Measurements from ENCODE around the gene TMIGD1.

Gene TMIGD1

DNA sequence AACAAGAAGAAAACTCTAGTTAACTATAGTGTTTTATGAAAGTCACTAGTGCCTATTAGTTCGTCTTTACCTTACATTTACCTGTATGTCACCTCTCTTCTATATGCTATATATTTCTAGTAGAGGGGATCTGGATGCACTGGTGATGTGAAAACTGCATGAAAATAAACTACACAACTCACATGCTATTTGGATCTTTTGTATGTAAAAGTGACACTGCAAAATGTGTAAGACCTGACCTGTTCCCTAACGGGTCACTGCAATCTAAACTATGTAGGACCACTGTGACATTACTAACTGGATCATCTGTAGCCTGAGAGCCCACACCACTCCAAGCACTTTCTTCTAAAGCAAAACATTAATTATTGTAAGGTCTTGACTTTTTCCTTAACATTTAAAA lies 43.8 kb downstream of the TMIGD1 start:
- DNase-seq (ENCODE audit: low spot score) = no peak

DNA sequence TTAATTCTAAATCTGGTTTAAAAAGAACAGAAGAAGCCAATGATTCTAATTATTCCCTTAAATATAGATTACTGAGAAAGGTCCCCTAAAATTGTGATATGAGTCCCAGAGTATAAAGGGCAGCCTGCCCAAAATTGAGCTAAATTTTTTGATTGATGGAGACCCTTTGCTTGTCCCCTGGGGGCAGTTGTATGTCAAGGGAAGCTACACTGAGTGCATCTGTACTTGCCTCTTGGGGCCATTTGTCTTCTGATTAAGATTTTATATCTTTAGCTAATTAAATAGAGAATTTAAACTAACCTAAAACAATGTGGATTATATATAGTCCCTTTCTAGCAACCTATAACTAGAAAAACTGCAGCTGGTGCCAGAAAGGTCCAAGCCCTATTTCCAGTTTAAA lies 54.7 kb downstream of the TMIGD1 start:
- DNase-seq (ENCODE audit: low spot score) = no peak

DNA sequence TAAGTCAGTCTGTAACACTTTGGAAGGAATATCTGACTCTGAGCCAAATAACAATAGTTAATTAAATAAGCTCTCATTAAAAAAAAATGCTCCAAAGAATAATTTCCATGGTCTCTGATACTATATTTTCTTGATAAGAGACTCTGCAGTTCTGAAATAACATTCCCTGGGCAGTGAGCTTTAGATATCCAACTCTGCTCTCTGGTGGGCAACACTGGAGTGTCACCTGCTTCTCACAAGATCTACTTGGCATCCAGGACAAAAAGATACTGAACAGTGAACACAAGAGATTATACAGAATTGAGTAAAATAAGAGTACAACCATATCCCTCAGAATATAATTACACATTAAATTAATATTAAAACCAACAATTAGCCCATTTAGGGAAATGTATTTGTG lies 55.8 kb downstream of the TMIGD1 start:
- DNase-seq (ENCODE audit: low spot score) = no peak

DNA sequence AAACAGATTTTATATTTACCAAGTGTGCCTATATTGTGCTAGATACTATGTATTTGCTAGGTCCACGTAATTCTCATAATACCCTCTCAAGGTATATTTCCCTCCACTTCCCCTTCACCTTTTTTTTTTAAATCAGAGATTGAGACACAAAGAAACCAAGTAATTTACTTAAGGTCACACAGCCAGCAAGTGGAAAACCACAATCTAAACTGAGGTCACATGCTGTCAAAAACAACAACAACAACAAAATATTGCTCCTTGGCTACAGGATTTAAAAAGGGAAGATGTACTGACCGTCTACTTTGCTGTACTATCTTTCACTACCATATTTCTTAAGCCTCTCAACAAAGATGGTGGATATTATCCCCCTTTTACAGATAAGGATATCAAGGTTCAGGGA lies 57.9 kb downstream of the TMIGD1 start:
- no peak for DNase-seq (ENCODE audit: low spot score)

DNA sequence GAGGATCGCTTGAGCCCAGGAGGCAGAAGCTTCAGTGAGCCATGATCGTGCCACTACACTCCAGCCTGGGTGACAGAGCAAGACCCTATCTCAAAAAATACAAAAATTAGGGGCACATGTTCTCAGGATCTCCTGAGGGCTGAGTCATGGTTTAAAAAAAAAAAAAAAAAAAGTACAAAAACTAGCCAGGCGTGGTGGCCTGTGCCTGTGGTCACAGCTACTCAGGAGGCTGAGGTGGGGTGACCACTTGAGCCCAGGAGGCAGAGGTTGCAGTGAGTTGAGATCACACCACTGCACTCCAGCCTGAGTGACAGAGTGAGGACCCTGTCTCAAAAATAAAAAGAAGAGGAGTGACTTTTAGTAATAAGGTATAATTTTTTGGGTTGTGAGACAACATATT lies 59.0 kb downstream of the TMIGD1 start:
- no peak for DNase-seq (ENCODE audit: low spot score)

DNA sequence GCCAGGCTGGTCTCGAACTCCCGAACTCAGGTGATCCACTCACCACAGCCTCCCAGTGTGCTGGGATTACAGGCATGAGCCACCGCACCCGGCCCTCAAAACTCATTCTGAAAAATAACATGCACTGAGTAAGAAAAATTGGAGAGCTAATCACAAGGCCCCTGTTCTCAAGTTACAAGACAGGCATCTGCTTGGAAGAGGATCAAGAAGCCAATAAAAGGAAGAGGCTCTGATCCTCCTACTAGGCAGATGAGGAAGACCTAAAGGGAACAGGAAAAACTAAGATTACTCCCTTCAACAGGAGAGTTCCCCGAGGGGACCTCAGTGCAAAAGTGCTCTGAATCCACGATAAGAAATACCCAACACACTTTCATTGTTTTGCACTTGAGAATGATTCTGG lies 60.5 kb downstream of the TMIGD1 start:
- DNase-seq (ENCODE audit: low spot score) = no peak

DNA sequence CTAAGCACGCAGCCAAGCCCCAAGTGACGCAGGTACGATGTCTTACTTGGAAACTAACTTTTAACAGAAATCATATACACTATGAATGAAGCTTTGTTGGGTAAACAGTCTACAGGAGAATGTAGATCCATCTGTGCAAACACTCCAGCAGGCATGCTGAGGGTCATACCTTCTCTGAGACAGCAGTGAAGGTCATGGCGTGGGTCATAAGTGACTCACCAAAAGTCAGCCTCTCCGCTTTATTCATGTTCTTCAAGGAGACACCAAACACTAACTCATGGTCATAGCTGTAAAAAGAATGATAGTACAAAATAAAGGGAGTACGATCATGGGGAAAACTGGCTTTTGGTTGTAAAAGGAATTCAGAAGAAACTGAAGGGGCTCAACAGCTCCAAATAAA lies 62.8 kb downstream of the TMIGD1 start:
- no peak for DNase-seq (ENCODE audit: low spot score)

DNA sequence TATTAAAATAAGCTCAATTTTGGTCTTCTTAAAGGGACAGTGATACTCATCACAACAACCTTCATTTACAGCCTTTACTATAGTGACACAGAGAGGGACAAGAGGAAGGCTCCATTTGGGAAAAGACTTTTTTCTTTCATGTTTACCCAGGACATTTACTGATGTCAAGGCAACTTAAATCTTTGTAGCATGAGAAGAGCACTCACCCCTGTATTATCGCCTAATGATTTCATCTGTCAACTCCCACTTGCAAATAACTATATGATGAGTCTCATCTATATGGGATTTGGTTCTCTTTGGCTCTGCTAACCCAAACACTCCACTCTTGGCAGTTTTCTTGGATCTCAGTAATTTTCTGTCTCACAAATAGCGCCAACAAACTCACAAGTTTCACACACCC lies 66.2 kb downstream of the TMIGD1 start:
- DNase-seq (ENCODE audit: low spot score) = no peak
